ENCODE measurements around the gene RNF214. TPM values are rescaled to one million over a fixed set of nuclear protein-coding genes. Genes with fewer than 3 reads are reported as not detected.
A peak's percentile ranks its signal among the peaks of the same experiment; 100 is the strongest.

Gene RNF214
- total RNA-seq, 1 donor from 2014 or later, result 28.9 TPM

- Histone ChIP-seq H3K27ac (no peak overlapping the region), H3K4me3 (no peak overlapping the region), H3K9me3 (no peaks in the 10 kb centered on the region), H3K27me3 (ENCODE audit: low read depth) (no peaks in the 10 kb centered on the region), H3K4me1 (peaks cover 6% of the 10 kb centered on the region), H3K36me3 (peaks cover 78% of the 10 kb centered on the region)
- intact Hi-C loops (cut with DNase I), result no loop called here
- TF ChIP-seq CTCF (IDR thresholded peaks at IDR 0.05), result no peak
- ATAC-seq, result no peak
- DNase-seq, result no peak
These were observed 50.5 kb downstream of the RNF214 start for GRCh38 chr11:117282956-117283355.

- H3K9me3 ChIP-seq, result no peaks in the 10 kb centered on the region
- DNase-seq (no peak), ATAC-seq (no peak)
- H3K27ac ChIP-seq, result no peak overlapping the region
- intact Hi-C loops (cut with DNase I), result no loop called here
- H3K27me3 ChIP-seq (ENCODE audit: low read depth), result no peaks in the 10 kb centered on the region
- H3K4me3 ChIP-seq, result no peak overlapping the region
- H3K4me1 ChIP-seq, result peaks cover 6% of the 10 kb centered on the region
- H3K36me3 ChIP-seq, result peaks cover 89% of the 10 kb centered on the region
- no peak for TF ChIP-seq CTCF (IDR thresholded peaks at IDR 0.05)
These were observed 51.6 kb downstream of the RNF214 start for GRCh38 chr11:117284053-117284452.

- no peaks in the 10 kb centered on the region for H3K9me3 ChIP-seq
- DNase-seq, result no peak
- ATAC-seq, result peak in 1 of 2 donors; percentile 57
- no peak overlapping the region for H3K4me3 ChIP-seq
- no peak for TF ChIP-seq CTCF (IDR thresholded peaks at IDR 0.05)
- H3K4me1 ChIP-seq, result no peaks in the 10 kb centered on the region
- H3K27me3 ChIP-seq (ENCODE audit: low read depth), result no peaks in the 10 kb centered on the region
- H3K36me3 ChIP-seq, result peaks cover 96% of the 10 kb centered on the region
- intact Hi-C loops (cut with DNase I), result no loop called here
- H3K27ac ChIP-seq, result no peak overlapping the region
These were observed 54.1 kb downstream of the RNF214 start for GRCh38 chr11:117286588-117286987.

GRCh38 chr11:117287668-117288067 lies 55.2 kb downstream of the RNF214 start:
- H3K4me3 ChIP-seq, result no peak overlapping the region
- no peak overlapping the region for H3K27ac ChIP-seq
- DNase-seq, result no peak
- no peaks in the 10 kb centered on the region for H3K9me3 ChIP-seq
- no peak for ATAC-seq
- peaks cover 94% of the 10 kb centered on the region for H3K36me3 ChIP-seq
- no peaks in the 10 kb centered on the region for H3K4me1 ChIP-seq
- intact Hi-C loops (cut with DNase I), result no loop called here
- H3K27me3 ChIP-seq (ENCODE audit: low read depth), result no peaks in the 10 kb centered on the region
- TF ChIP-seq CTCF (IDR thresholded peaks at IDR 0.05), result no peak

- Histone ChIP-seq H3K9me3 (no peaks in the 10 kb centered on the region), H3K27ac (no peak overlapping the region), H3K4me1 (no peaks in the 10 kb centered on the region), H3K27me3 (ENCODE audit: low read depth) (no peaks in the 10 kb centered on the region), H3K36me3 (peaks cover 86% of the 10 kb centered on the region), H3K4me3 (no peak overlapping the region)
- DNase-seq (no peak), ATAC-seq (no peak)
- intact Hi-C loops (cut with DNase I), result no loop called here
- no peak for TF ChIP-seq CTCF (IDR thresholded peaks at IDR 0.05)
These were observed 57.3 kb downstream of the RNF214 start for GRCh38 chr11:117289795-117290194.

Measured in lower lobe of right lung (tissue), 2 donors.